Glutamatergic neuron (in vitro differentiated cells): ENCODE measurements around the gene FEZF2. TPM values are rescaled to one million over a fixed set of nuclear protein-coding genes. Genes with fewer than 3 reads are reported as not detected.

Experiments used
- DNase-seq: peaks from one replicate; pipeline ENCODE4 v3.0.0; 2022
- H3K27ac Mint-ChIP-seq: one replicate; pipeline ENCODE4 v1.8.0; 2020; ENCODE audit warnings: mild to moderate bottlenecking, mixed read lengths, inconsistent platforms; ENCODE audit not compliant: unreplicated experiment
- H3K27me3 Mint-ChIP-seq: one replicate; pipeline ENCODE4 v1.8.0; 2020; ENCODE audit warnings: mild to moderate bottlenecking, moderate library complexity, mixed read lengths, inconsistent platforms; ENCODE audit not compliant: unreplicated experiment
- H3K36me3 Mint-ChIP-seq: one replicate; pipeline ENCODE4 v1.8.0; 2020; ENCODE audit warnings: mild to moderate bottlenecking, mixed read lengths, inconsistent platforms; ENCODE audit not compliant: unreplicated experiment
- H3K4me1 Mint-ChIP-seq: one replicate; pipeline ENCODE4 v1.8.0; 2020; ENCODE audit warnings: mild to moderate bottlenecking, low read depth, mixed read lengths, inconsistent platforms; ENCODE audit not compliant: unreplicated experiment
- H3K4me3 Mint-ChIP-seq: one replicate; pipeline ENCODE4 v1.8.0; 2020; ENCODE audit warnings: mild to moderate bottlenecking, mixed read lengths, inconsistent platforms; ENCODE audit not compliant: unreplicated experiment
- H3K9me3 Mint-ChIP-seq: one replicate; pipeline ENCODE4 v1.8.0; 2020; ENCODE audit warnings: mild to moderate bottlenecking, moderate library complexity, mixed read lengths, inconsistent platforms; ENCODE audit not compliant: unreplicated experiment
- total RNA-seq: library from RNA; stranded (reverse); fragmentation: NEBNext Ultra II Directional; extraction: Animal tissue kit (Norgen Biotek cat#: 25700); gene quantifications from one replicate; pipeline ENCODE4 v1.2.1, GENCODE V29; 2021; ENCODE audit not compliant: unreplicated experiment
- TF ChIP-seq, protein P1 (sequence below): fragments of 200-600 bp; sonication (generic); IDR thresholded peaks from one replicate; pipeline ENCODE4 v1.5.0; 2021; ENCODE audit not compliant: partially characterized antibody, unreplicated experiment

The FEZF2 gene
- total RNA-seq, 1 donor from 2014 or later = 0.49 TPM

DNA sequence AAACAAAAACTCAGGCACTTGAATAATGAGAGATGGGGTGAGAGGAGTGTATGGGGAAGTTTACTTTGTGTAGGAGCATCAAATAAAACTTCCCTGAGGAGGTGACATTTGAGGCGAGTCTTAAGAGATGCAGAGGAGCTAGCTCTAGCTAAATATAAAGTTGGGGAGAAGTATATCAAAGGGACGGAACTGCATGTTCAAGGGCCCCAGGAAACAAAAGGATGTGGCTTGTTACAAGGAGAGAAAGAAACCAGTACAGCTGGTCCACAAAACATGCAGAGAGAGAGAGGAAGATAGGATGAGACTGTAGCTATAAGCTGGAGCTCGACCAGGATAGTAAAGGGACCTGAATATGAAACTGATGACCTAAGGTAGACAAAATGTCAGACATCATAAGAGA, 17.6 kb downstream of the FEZF2 start:
- Mint-ChIP-seq H3K4me1 (no peaks in the 10 kb centered on the region), H3K36me3 (no peaks in the 10 kb centered on the region), H3K4me3 (no peak overlapping the region), H3K9me3 (no peaks in the 10 kb centered on the region), H3K27ac (no peak overlapping the region), H3K27me3 (no peaks in the 10 kb centered on the region)
- TF ChIP-seq, protein P1, sequence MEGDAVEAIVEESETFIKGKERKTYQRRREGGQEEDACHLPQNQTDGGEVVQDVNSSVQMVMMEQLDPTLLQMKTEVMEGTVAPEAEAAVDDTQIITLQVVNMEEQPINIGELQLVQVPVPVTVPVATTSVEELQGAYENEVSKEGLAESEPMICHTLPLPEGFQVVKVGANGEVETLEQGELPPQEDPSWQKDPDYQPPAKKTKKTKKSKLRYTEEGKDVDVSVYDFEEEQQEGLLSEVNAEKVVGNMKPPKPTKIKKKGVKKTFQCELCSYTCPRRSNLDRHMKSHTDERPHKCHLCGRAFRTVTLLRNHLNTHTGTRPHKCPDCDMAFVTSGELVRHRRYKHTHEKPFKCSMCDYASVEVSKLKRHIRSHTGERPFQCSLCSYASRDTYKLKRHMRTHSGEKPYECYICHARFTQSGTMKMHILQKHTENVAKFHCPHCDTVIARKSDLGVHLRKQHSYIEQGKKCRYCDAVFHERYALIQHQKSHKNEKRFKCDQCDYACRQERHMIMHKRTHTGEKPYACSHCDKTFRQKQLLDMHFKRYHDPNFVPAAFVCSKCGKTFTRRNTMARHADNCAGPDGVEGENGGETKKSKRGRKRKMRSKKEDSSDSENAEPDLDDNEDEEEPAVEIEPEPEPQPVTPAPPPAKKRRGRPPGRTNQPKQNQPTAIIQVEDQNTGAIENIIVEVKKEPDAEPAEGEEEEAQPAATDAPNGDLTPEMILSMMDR = no peak
- no peak for DNase-seq

DNA sequence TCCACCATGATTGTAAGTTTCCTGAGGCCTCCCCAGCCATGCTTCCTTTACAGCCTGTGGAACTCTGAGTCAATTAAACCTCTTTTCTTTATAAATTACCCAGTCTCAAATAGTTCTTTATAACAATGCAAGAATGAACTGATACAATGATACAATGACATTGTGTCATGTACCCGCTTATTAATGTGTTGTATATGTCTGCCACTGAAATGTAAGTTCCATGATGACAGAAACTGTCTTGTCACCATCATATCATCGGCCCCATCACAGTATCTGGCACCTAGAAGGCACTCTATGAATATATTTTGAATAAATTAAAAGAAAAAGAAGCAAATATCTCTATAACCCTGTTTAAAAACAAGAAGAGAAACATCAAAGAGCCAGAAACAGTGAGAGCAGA, 29.6 kb downstream of the FEZF2 start:
- Mint-ChIP-seq H3K4me3 (no peak overlapping the region), H3K4me1 (no peaks in the 10 kb centered on the region), H3K27ac (no peak overlapping the region), H3K9me3 (peaks cover 2% of the 10 kb centered on the region), H3K27me3 (peaks cover 3% of the 10 kb centered on the region), H3K36me3 (no peaks in the 10 kb centered on the region)
- TF ChIP-seq, protein P1 = no peak
- DNase-seq = no peak

DNA sequence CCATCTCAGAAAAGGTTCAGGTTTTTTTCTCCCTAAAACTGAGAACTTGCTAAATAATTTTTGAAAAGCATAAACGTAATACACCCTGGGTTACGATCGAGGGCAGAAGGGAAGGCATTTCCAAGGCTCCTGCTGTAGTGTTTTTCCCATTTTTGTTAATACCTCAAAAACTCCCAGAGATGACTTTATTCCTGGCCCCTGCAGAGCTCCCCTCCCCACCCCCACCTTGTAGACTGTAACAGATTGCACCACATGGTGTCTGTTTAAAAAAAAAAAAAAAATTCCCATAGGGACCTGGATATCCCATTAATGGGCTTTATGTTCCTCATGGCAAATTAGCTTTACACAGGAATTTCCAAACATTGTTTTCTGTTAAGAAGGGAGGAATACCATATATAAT, 38.2 kb downstream of the FEZF2 start:
- no peaks in the 10 kb centered on the region for H3K36me3 Mint-ChIP-seq
- TF ChIP-seq, protein P1 = no peak
- H3K9me3 Mint-ChIP-seq = peaks cover 12% of the 10 kb centered on the region
- no peak for DNase-seq
- H3K4me3 Mint-ChIP-seq = peak overlapping the region; percentile 65
- peak overlapping the region; percentile 91 for H3K27ac Mint-ChIP-seq
- H3K4me1 Mint-ChIP-seq = peaks cover 44% of the 10 kb centered on the region
- peaks cover 9% of the 10 kb centered on the region for H3K27me3 Mint-ChIP-seq

DNA sequence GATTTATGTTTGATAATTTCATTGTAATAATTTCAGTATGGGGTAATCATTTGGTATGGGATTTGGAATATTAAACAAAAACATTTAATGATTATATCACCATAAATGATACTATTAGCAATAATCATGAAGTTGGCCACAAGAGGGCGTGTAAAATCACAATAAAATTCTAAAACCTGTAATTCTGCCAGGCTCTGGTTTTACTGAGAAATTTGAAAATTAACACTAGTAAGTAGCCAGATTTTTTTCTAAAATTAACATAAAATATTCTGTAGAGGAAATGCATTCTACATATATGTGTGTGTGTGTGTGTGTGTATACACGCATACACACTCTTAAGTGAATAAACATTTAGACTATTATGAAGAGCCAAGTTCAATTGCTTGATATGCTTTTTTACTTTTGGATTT, 40.5 kb downstream of the FEZF2 start:
- Mint-ChIP-seq H3K27ac (peak overlapping the region; percentile 19), H3K4me1 (peaks cover 57% of the 10 kb centered on the region), H3K36me3 (no peaks in the 10 kb centered on the region), H3K4me3 (peak overlapping the region; percentile 40), H3K27me3 (peaks cover 9% of the 10 kb centered on the region), H3K9me3 (peaks cover 15% of the 10 kb centered on the region)
- DNase-seq = no peak
- TF ChIP-seq, protein P1 = peak; percentile 93

DNA sequence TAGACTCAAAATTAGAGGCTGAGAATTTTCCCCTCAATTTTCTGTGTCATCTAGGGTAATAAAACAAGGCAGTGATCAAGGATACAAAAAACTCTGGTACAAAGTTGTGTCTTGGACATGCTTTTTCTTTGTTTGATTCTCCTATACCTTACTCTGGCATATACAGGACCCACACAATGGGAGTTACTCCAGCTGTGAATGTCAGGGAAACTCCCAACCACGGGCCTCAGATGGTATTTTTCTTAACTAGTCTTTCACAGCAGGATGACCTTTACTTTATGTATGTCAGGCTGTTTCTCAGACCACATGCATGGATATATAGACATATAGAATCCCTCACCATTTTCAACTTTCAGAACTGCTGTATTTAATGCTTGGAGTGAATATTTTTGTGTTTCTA, 41.3 kb downstream of the FEZF2 start:
- Mint-ChIP-seq H3K27ac (peak overlapping the region; percentile 19), H3K9me3 (peaks cover 15% of the 10 kb centered on the region), H3K36me3 (no peaks in the 10 kb centered on the region), H3K4me3 (no peak overlapping the region), H3K4me1 (peaks cover 52% of the 10 kb centered on the region), H3K27me3 (peaks cover 9% of the 10 kb centered on the region)
- DNase-seq = no peak
- TF ChIP-seq, protein P1 = no peak
